ENCODE data around the gene GPI.

GRCh38 chr19:34357431-34357830, 7.6 kb upstream of the GPI start:
- no peak for TF ChIP-seq EP300 (IDR thresholded peaks at IDR 0.05)
- TF ChIP-seq, protein P1, sequence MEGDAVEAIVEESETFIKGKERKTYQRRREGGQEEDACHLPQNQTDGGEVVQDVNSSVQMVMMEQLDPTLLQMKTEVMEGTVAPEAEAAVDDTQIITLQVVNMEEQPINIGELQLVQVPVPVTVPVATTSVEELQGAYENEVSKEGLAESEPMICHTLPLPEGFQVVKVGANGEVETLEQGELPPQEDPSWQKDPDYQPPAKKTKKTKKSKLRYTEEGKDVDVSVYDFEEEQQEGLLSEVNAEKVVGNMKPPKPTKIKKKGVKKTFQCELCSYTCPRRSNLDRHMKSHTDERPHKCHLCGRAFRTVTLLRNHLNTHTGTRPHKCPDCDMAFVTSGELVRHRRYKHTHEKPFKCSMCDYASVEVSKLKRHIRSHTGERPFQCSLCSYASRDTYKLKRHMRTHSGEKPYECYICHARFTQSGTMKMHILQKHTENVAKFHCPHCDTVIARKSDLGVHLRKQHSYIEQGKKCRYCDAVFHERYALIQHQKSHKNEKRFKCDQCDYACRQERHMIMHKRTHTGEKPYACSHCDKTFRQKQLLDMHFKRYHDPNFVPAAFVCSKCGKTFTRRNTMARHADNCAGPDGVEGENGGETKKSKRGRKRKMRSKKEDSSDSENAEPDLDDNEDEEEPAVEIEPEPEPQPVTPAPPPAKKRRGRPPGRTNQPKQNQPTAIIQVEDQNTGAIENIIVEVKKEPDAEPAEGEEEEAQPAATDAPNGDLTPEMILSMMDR (IDR thresholded peaks at IDR 0.05): no peak
